22Rv1 (cell line): ENCODE measurements around the gene MED25.

ENCODE experiments used
- ZFX ChIP-seq: fragments of 450-650 bp; IDR thresholded peaks from 2 replicates; pipeline ENCODE4 v1.6.1; 2017; ENCODE audit warnings: antibody characterized with exemption, borderline replicate concordance
- TF ChIP-seq, protein P1 (sequence below): fragments of 450-650 bp; IDR thresholded peaks from 2 replicates; pipeline ENCODE4 v1.5.1; 2017; ENCODE audit warnings: mild to moderate bottlenecking

DNA sequence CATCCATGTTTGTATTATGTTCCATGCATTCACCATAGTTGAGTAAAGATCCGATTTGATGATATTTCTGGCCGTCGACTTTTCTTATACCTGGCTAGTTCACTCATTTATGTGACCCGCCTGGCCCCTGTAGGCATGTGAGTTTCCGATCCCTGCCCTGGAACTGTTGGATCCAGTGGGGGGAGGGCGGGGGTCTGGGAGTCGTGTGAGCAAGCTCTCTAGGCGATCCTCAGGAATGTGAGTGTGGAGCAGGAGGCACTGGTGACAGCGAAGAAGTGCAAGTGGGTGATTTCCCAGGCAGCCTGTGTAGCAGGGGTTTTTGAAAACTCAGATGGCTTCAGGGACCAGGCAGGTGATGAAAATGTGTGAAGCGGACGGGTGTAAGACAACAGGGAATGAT, 22.2 kb downstream of the MED25 start:
- TF ChIP-seq, protein P1, sequence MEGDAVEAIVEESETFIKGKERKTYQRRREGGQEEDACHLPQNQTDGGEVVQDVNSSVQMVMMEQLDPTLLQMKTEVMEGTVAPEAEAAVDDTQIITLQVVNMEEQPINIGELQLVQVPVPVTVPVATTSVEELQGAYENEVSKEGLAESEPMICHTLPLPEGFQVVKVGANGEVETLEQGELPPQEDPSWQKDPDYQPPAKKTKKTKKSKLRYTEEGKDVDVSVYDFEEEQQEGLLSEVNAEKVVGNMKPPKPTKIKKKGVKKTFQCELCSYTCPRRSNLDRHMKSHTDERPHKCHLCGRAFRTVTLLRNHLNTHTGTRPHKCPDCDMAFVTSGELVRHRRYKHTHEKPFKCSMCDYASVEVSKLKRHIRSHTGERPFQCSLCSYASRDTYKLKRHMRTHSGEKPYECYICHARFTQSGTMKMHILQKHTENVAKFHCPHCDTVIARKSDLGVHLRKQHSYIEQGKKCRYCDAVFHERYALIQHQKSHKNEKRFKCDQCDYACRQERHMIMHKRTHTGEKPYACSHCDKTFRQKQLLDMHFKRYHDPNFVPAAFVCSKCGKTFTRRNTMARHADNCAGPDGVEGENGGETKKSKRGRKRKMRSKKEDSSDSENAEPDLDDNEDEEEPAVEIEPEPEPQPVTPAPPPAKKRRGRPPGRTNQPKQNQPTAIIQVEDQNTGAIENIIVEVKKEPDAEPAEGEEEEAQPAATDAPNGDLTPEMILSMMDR, result no peak
- TF ChIP-seq ZFX, result no peak
